Effector CD4-positive, alpha-beta T cell (primary cell): Measurements from ENCODE around the gene LCT.
"Not testable (repeated sequence)": the region's sequence is repeated elsewhere in the genome, so short reads cannot be mapped to it uniquely, and the experiment has no call there.

Experiments used
- DNase-seq: peaks from one replicate; pipeline ENCODE4 v3.0.0-alpha.2; 2020

The LCT gene

GRCh38 chr2:135831180-135831812 lies 5.7 kb downstream of the LCT start:
- no peak for DNase-seq

GRCh38 chr2:135829378-135830135 lies 7.4 kb downstream of the LCT start:
- DNase-seq: no peak

GRCh38 chr2:135826544-135826943 lies 10.4 kb downstream of the LCT start:
- no peak for DNase-seq

GRCh38 chr2:135825550-135826176 lies 11.3 kb downstream of the LCT start:
- DNase-seq: no peak

- no peak for DNase-seq
Observed at GRCh38 chr2:135825131-135825530, 11.9 kb downstream of the LCT start.

- DNase-seq: no peak
Observed at GRCh38 chr2:135822855-135823254, 14.1 kb downstream of the LCT start.

- DNase-seq: no peak
Observed at GRCh38 chr2:135821190-135821589, 15.8 kb downstream of the LCT start.

GRCh38 chr2:135820003-135820618 lies 16.9 kb downstream of the LCT start:
- DNase-seq: peak; percentile 19

- DNase-seq: no peak
Observed at GRCh38 chr2:135818937-135819610, 17.9 kb downstream of the LCT start.

- no peak for DNase-seq
Observed at GRCh38 chr2:135817951-135818350, 19.0 kb downstream of the LCT start.

- no peak for DNase-seq
Observed at GRCh38 chr2:135817466-135817865, 19.5 kb downstream of the LCT start.

GRCh38 chr2:135815269-135815668 lies 21.7 kb downstream of the LCT start:
- no peak for DNase-seq

- DNase-seq: no peak
Observed at GRCh38 chr2:135812907-135813511, 24.0 kb downstream of the LCT start.

- not testable (repeated sequence) for DNase-seq
Observed at GRCh38 chr2:135807874-135808273, 29.1 kb downstream of the LCT start.

- no peak for DNase-seq
Observed at GRCh38 chr2:135803278-135803677, 33.7 kb downstream of the LCT start.

GRCh38 chr2:135802350-135802749 lies 34.6 kb downstream of the LCT start:
- DNase-seq: no peak

GRCh38 chr2:135800513-135801460 lies 36.2 kb downstream of the LCT start:
- no peak for DNase-seq

GRCh38 chr2:135799738-135800137 lies 37.2 kb downstream of the LCT start:
- no peak for DNase-seq

GRCh38 chr2:135798762-135799161 lies 38.2 kb downstream of the LCT start:
- DNase-seq: no peak

GRCh38 chr2:135798275-135798705 lies 38.7 kb downstream of the LCT start:
- no peak for DNase-seq
